Natural killer cell (primary cell): ENCODE data around the gene UNC5B. TPM values are rescaled to one million over a fixed set of nuclear protein-coding genes. Genes with fewer than 3 reads are reported as not detected.

Experiments
- ATAC-seq, 3 donors: fragments of 150-1000 bp in 2 of 3; fragments of 200-7000 bp in 1 of 3; cut with Tn5 transposase; 1 replicate in 1 of 3; 2 replicates in 2 of 3; pipeline ENCODE4 v1.10.0; 2021; ENCODE audit warnings: mild to moderate bottlenecking in 2 of 3, moderate library complexity in 2 of 3
- DNase-seq, 2 donors: peaks; one replicate each; pipeline versions ENCODE4 v3.0.0 to v3.0.0-alpha.2; 2013 to 2021; ENCODE audit warnings: mixed read lengths in 1 of 2
- H3K27ac ChIP-seq: one replicate; pipeline ENCODE4 v1.5.1; 2013; ENCODE audit warnings: mild to moderate bottlenecking, low read length
- H3K27me3 ChIP-seq: one replicate; pipeline ENCODE4 v1.6.1; 2013; ENCODE audit warnings: low read length; ENCODE audit not compliant: control insufficient read depth, insufficient read depth
- H3K36me3 ChIP-seq: one replicate; pipeline ENCODE4 v1.6.1; 2013; ENCODE audit warnings: low read length; ENCODE audit not compliant: control insufficient read depth, insufficient read depth
- H3K4me1 ChIP-seq: one replicate; pipeline ENCODE4 v1.6.1; 2013; ENCODE audit warnings: low read length; ENCODE audit not compliant: control insufficient read depth, insufficient read depth
- H3K4me3 ChIP-seq: one replicate; pipeline ENCODE4 v1.5.1; 2013; ENCODE audit warnings: low read length
- H3K9me3 ChIP-seq: one replicate; pipeline ENCODE4 v1.6.1; 2013; ENCODE audit warnings: low read length; ENCODE audit not compliant: control insufficient read depth, insufficient read depth
- H3K27ac Mint-ChIP-seq, 2 donors: one replicate each; pipeline ENCODE4 v1.8.0; 2022; ENCODE audit warnings: mild to moderate bottlenecking in 2 of 2, mixed read lengths in 2 of 2, moderate library complexity in 1 of 2
- H3K27me3 Mint-ChIP-seq, 2 donors: one replicate each; pipeline ENCODE4 v1.8.0; 2022; ENCODE audit warnings: low read depth in 2 of 2, mixed read lengths in 2 of 2
- H3K36me3 Mint-ChIP-seq: one replicate; pipeline ENCODE4 v1.8.0; 2022; ENCODE audit warnings: mixed read lengths
- H3K4me1 Mint-ChIP-seq, 2 donors: one replicate each; pipeline ENCODE4 v1.8.0; 2022; ENCODE audit warnings: mixed read lengths in 2 of 2
- H3K4me3 Mint-ChIP-seq: one replicate; pipeline ENCODE4 v1.8.0; 2022; ENCODE audit warnings: mild to moderate bottlenecking, moderate library complexity, mixed read lengths
- H3K9me3 Mint-ChIP-seq, 2 donors: one replicate each; pipeline ENCODE4 v1.8.0; 2022; ENCODE audit warnings: mixed read lengths in 2 of 2
- WGBS: methylation state at CpG from one replicate; pipeline ENCODE4 v1.1.7; 2013; ENCODE audit warnings: missing lambda C conversion rate; ENCODE audit not compliant: insufficient coverage; 5-methylcytosine and 5-hydroxymethylcytosine counted together
- intact Hi-C: fragments of 100-400 bp; cut with micrococcal nuclease; formaldehyde crosslinking; loops from one replicate; pipeline ENCODE4 v1.14.2; 2022
- total RNA-seq, 4 donors: library from RNA; stranded (reverse); fragments of 120-200 nt in 1 of 4; gene quantifications; one replicate each; pipeline versions ENCODE4 v1.2.3 to v1.2.4, GENCODE V29; 2013 to 2022
- TF ChIP-seq, protein P1 (sequence below): fragments of 200-600 bp; IDR thresholded peaks from one replicate; pipeline ENCODE4 v1.8.0; 2022; ENCODE audit warnings: antibody characterized with exemption

Gene UNC5B
- total RNA-seq, 3 donors from 2014 or later (not counting 1 experiment from before 2014, with no cell fraction given), result 0.09 to 0.65 (median 0.09) TPM

- Mint-ChIP-seq H3K9me3 (no peaks in the 10 kb centered on the region), H3K27me3 (peaks cover 45 to 76% of the 10 kb centered on the region in 2 donors), H3K4me1 (peaks cover 0 to 4% of the 10 kb centered on the region in 2 donors), H3K27ac (no peak overlapping the region), H3K4me3 (no peak overlapping the region), H3K36me3 (no peaks in the 10 kb centered on the region)
- 100% methylated on average over 3 of the region's 4 CpGs for WGBS
- Histone ChIP-seq H3K4me3 (no peak overlapping the region), H3K9me3 (no peaks in the 10 kb centered on the region), H3K27me3 (peaks cover 28% of the 10 kb centered on the region), H3K4me1 (peaks cover 18% of the 10 kb centered on the region), H3K36me3 (no peaks in the 10 kb centered on the region), H3K27ac (no peak overlapping the region)
- DNase-seq, result no peak
- no peak for ATAC-seq
- TF ChIP-seq, protein P1, sequence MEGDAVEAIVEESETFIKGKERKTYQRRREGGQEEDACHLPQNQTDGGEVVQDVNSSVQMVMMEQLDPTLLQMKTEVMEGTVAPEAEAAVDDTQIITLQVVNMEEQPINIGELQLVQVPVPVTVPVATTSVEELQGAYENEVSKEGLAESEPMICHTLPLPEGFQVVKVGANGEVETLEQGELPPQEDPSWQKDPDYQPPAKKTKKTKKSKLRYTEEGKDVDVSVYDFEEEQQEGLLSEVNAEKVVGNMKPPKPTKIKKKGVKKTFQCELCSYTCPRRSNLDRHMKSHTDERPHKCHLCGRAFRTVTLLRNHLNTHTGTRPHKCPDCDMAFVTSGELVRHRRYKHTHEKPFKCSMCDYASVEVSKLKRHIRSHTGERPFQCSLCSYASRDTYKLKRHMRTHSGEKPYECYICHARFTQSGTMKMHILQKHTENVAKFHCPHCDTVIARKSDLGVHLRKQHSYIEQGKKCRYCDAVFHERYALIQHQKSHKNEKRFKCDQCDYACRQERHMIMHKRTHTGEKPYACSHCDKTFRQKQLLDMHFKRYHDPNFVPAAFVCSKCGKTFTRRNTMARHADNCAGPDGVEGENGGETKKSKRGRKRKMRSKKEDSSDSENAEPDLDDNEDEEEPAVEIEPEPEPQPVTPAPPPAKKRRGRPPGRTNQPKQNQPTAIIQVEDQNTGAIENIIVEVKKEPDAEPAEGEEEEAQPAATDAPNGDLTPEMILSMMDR, result no peak
- intact Hi-C loops, result no loop called here
Observed at GRCh38 chr10:71211053-71211452, 1.3 kb upstream of the UNC5B start.

DNA sequence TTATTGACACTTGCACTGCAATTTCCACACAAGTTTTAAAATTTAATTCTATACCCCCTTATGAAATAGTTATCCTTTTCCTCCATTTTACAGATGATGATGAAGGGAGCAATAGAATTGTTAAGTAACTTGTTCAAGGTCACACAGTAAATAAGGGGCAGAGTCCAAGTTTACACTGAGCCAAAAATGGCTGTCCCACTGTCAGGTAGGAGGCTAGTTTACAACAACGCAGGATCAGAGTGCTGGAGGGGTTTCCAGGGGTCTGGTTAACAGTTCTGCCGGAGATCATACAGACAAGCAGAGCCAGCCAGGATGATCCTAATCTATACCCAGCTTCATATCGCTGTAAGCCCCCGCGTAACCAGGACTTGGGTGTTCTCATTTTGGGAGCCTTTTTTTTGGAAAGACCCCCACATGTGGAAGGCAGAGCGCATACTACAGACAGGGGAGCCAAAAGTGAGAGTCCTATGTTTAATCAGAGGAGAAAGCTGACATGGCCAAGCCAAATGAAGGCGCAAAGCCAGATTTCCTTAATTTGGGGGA is 524 bp upstream of the UNC5B start:
- H3K9me3 Mint-ChIP-seq, result no peaks in the 10 kb centered on the region
- WGBS, result 10% methylated on average over 7 of the region's 7 CpGs
- H3K27me3 Mint-ChIP-seq, result peaks cover 43 to 70% of the 10 kb centered on the region in 2 donors
- ATAC-seq (no peak), DNase-seq (no peak)
- H3K27ac ChIP-seq, result no peak overlapping the region
- no peaks in the 10 kb centered on the region for H3K36me3 ChIP-seq
- H3K4me3 Mint-ChIP-seq, result peak overlapping the region; percentile 71
- peaks cover 0 to 4% of the 10 kb centered on the region in 2 donors for H3K4me1 Mint-ChIP-seq
- no peak overlapping the region for H3K4me3 ChIP-seq
- H3K27me3 ChIP-seq, result peaks cover 28% of the 10 kb centered on the region
- intact Hi-C loops, result no loop called here
- TF ChIP-seq, protein P1, result no peak
- no peaks in the 10 kb centered on the region for H3K36me3 Mint-ChIP-seq
- no peaks in the 10 kb centered on the region for H3K9me3 ChIP-seq
- H3K4me1 ChIP-seq, result peaks cover 21% of the 10 kb centered on the region
- no peak overlapping the region for H3K27ac Mint-ChIP-seq

DNA sequence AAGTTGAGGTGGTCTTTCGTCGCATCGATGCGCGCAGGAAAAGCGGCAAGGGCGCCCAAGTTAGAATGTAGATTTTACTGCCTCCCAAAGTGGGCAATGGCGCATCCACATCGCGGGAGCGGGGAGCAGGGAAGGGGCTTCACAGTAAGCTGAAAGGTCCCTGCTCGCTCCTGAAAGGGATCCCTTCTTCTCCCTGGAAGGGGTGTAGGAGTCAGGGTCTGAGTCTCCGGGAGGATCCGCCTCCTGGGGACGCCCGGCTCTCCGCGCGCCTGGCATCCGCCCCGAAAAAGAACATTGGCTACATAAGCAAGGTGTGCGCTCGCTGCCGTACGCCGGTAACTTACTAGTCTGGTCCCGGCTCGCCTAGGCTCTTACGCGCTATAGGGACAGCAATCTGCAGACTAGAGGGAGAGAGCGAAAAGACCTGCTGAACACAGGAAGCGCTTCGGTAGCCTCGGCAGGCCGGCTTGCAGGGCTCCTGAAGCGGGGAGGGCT is 804 bp downstream of the UNC5B start:
- Histone ChIP-seq H3K27me3 (peaks cover 28% of the 10 kb centered on the region), H3K9me3 (no peaks in the 10 kb centered on the region), H3K27ac (no peak overlapping the region), H3K4me3 (no peak overlapping the region), H3K4me1 (peaks cover 30% of the 10 kb centered on the region), H3K36me3 (no peaks in the 10 kb centered on the region)
- Mint-ChIP-seq H3K27ac (no peak overlapping the region), H3K4me1 (peaks cover 0 to 11% of the 10 kb centered on the region in 2 donors), H3K9me3 (no peaks in the 10 kb centered on the region), H3K4me3 (peak overlapping the region; percentile 56), H3K27me3 (peaks cover 41 to 57% of the 10 kb centered on the region in 2 donors), H3K36me3 (no peaks in the 10 kb centered on the region)
- intact Hi-C loops, result no loop called here
- WGBS, result 1% methylated on average over 36 of the region's 36 CpGs
- TF ChIP-seq, protein P1, result no peak
- no peak for ATAC-seq
- DNase-seq, result peak in 1 of 2 donors; percentile 55
